AG04449 (cell line): ENCODE measurements around the gene CCNK.

Source experiments
- CTCF ChIA-PET: fragments of 350-600 bp; formaldehyde crosslinking; extraction: SDS; loops from one replicate; lab custom pipeline; 2021; ENCODE audit warnings: antibody characterized with exemption; lab: Yijun Ruan, JAX
- POLR2A ChIA-PET: fragments of 400-600, 350-600 bp; formaldehyde crosslinking; extraction: SDS; loops from one replicate; lab custom pipeline; 2020; ENCODE audit warnings: antibody characterized with exemption, inconsistent platforms; lab: Yijun Ruan, JAX
- DNase-seq: peaks from one replicate; pipeline ENCODE4 v3.0.0-alpha.2; 2010; ENCODE audit warnings: low read depth, low spot score
- H3K4me3 ChIP-seq: 2 replicates; pipeline ENCODE4 v1.5.1; 2011; ENCODE audit warnings: low read depth, mild to moderate bottlenecking, control low read depth, low read length
- TF ChIP-seq, protein P1 (sequence below): IDR thresholded peaks from one replicate; pipeline ENCODE4 v1.5.1; 2011; ENCODE audit warnings: mild to moderate bottlenecking, moderate library complexity, low read length, control low read depth, inconsistent platforms; ENCODE audit not compliant: insufficient read depth; ENCODE audit errors: missing control alignments

CCNK gene

DNA sequence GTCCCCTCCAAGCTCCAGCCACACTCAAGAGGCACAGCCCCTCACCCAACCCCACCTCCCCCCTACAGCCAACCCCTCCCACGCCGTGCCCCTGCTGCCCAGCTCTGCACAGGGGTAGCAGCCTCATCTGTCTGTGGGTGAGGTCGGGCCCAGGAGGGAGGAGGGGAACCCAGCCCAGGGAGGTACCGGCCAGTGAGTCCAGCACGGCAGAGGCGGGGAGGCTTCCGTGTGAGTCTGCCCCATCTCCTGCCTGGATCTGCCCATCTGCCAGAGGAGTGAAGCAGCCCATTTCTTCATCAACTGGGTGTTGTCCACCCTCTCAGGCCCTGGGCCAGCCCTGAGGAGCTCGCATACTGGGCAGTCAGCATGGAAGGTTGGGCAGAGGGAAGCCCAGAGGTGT lies 54.2 kb downstream of the CCNK start:
- CTCF ChIA-PET: interaction anchor here (0.8 to 1.2 kb wide), 3 partner anchors 14 to 40 kb away, joined by 3 to 4 read pairs (median 3); no protein-coding TSS in a partner anchor
- POLR2A ChIA-PET: no interaction called here
- DNase-seq: no peak
- TF ChIP-seq, protein P1, sequence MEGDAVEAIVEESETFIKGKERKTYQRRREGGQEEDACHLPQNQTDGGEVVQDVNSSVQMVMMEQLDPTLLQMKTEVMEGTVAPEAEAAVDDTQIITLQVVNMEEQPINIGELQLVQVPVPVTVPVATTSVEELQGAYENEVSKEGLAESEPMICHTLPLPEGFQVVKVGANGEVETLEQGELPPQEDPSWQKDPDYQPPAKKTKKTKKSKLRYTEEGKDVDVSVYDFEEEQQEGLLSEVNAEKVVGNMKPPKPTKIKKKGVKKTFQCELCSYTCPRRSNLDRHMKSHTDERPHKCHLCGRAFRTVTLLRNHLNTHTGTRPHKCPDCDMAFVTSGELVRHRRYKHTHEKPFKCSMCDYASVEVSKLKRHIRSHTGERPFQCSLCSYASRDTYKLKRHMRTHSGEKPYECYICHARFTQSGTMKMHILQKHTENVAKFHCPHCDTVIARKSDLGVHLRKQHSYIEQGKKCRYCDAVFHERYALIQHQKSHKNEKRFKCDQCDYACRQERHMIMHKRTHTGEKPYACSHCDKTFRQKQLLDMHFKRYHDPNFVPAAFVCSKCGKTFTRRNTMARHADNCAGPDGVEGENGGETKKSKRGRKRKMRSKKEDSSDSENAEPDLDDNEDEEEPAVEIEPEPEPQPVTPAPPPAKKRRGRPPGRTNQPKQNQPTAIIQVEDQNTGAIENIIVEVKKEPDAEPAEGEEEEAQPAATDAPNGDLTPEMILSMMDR: no peak
- no peak overlapping the region for H3K4me3 ChIP-seq

DNA sequence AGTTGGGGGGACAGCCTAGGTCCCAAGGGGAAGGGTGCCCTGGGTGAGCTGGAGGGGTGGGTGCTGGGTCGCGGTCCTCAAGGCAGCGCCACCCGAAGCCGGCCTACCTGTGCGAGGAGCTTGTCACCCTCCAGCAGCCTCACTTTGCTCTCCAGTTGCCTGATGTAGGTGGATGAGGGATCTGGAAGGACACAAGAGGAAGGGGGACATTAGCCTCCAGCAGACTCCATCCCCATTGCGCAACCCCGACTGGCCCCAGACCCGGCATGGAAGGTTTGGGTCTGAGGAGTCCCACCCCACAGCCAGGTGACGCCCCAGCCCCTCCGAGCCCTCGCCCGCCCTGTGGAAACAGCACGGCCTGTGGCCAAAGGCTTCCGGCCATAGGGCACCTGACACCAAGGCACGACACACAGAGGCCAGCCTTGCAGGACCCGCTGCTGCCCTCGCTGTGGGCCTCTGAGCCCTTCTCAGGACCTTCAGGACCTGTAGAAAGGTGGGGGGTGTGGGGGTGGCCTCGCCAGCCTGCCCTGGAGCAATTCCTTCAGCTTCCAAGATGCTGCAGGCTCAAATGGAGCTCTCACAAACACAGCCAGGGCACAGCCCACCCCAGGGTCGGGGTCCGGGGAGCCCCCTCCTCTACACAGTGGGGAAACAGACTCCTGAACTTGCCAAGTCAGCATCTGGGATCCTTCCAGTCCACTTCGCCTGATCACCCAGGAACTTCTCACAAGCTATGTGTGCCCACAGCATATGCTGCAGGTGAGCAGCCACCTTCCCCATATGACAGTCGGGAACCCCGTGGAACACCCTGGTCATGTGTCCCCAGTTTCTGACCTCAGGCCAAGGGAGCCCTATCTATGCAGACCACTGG lies 54.9 kb downstream of the CCNK start:
- CTCF ChIA-PET: interaction anchor here (1.0 to 2.8 kb wide), 5 partner anchors 8 to 87 kb away, joined by 3 to 8 read pairs (median 4); no protein-coding TSS in a partner anchor
- DNase-seq: no peak
- no peak overlapping the region for H3K4me3 ChIP-seq
- TF ChIP-seq, protein P1: no peak
- POLR2A ChIA-PET: no interaction called here

DNA sequence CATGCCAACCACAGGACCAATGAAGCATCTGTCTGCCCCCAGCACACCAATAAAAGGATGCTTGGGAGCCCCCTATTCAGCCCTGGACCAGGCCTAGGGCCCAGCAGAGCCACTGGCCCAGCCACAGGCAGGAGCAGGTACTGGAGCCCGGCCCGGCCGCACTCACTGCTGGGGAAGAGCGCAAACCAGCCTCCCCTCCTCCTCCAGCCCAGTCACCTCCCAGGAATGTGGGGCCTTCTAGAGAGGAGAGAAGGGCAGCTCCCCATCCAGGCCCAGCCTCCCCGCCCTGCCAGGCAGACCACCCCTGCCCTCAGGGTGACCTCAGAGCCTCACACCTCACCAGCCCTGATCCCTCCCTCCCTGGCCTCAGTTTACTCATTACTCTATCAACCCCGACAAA lies 56.2 kb downstream of the CCNK start:
- peak; percentile 41 for DNase-seq
- TF ChIP-seq, protein P1: no peak
- H3K4me3 ChIP-seq: no peak overlapping the region
- POLR2A ChIA-PET: interaction anchor here (1.3 kb wide), 2 partner anchors 37 to 67 kb away, joined by 4 read pairs; no protein-coding TSS in a partner anchor
- CTCF ChIA-PET: interaction anchor here (0.6 to 2.8 kb wide), 3 partner anchors 10 to 72 kb away, joined by 3 to 8 read pairs (median 6); no protein-coding TSS in a partner anchor

DNA sequence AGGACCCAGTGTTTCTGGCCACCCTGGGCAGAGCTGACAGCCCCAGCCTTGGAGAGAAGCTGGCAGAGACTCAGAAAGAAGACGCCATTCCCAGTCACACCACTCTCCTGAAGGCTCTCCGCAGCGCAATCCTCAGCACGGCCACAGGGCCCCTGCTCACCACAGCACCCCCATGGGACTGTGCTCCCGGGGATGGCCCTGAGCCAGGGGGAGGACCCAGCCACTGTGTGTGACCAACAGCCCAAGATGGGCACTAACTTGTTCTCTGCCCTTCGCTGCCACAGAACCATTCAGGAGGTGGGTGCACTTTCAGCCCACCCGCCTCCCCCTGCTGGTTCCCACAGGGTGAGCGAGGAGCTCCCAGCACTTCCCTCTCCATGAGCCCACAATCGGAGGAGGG lies 57.1 kb downstream of the CCNK start:
- DNase-seq: no peak
- ChIA-PET CTCF (interaction anchor here (0.8 to 2.8 kb wide), 3 partner anchors 10 to 13 kb away, joined by 4 to 8 read pairs (median 6); no protein-coding TSS in a partner anchor), POLR2A (interaction anchor here (1.3 kb wide), 1 partner anchor 36 kb away, joined by 4 read pairs; no protein-coding TSS in a partner anchor)
- TF ChIP-seq, protein P1: no peak
- H3K4me3 ChIP-seq: no peak overlapping the region

DNA sequence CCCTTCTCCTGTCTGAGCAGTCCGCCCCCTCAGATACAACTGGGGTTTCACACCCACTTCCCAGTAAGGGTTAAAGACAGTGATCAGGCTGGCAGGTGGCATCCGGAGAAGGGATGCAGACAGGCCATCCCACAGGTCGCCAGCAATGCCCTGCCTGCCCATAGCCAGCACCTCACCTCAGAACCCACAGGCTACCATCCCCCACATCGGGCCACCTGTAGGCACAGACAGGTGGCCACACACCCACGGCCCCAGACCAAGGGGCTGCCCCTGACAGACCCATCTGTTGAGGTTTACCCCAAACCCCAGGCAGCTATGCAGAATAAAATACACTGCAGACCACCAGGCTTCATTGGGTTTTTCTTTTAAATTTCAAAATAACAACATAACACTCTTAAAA lies 57.5 kb downstream of the CCNK start:
- POLR2A ChIA-PET: no interaction called here
- CTCF ChIA-PET: interaction anchor here (0.8 to 2.8 kb wide), 2 partner anchors 10 to 11 kb away, joined by 4 to 8 read pairs; no protein-coding TSS in a partner anchor

DNA sequence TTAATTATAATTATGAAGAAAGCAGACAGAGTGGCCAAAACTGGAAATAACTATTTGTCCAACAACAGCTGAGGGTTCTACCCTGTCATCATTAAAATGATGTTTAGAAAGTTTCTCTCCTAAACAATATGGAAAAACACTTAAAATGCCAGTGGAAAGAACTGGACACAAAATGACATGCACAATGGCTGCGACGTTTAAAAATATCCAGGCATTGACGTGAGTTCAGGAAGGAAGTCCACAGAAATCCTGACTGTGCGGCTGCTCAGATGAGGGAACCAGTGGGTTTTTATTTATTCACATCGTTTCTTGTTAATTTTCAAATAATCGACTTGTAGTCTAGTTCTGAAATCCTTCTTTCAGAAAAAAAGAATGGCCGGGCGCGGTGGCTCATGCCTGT lies 58.3 kb downstream of the CCNK start:
- H3K4me3 ChIP-seq: no peak overlapping the region
- no peak for DNase-seq
- ChIA-PET CTCF (no interaction called here), POLR2A (no interaction called here)
- TF ChIP-seq, protein P1: no peak

More for the DNA sequence above, 57.5 kb downstream of the CCNK start:
- TF ChIP-seq, protein P1: no peak
- no peak for DNase-seq
- no peak overlapping the region for H3K4me3 ChIP-seq
